HepG2 (cell line): Measurements from ENCODE around the gene MED25. TPM values are rescaled to one million over a fixed set of nuclear protein-coding genes. Genes with fewer than 3 reads are reported as not detected.

Experiments
- AKAP8 ChIP-seq: sonication (generic); formaldehyde crosslinking; IDR thresholded peaks from 2 replicates; pipeline ENCODE4 v1.5.1; 2020; ENCODE audit warnings: mild to moderate bottlenecking, missing genetic modification reagents
- DDIT3 ChIP-seq: sonication (generic); formaldehyde crosslinking; IDR thresholded peaks from 2 replicates; pipeline ENCODE4 v1.4.0; 2020; ENCODE audit warnings: mild to moderate bottlenecking, missing genetic modification reagents
- FOXA1 ChIP-seq, 2 experiments: fragments of 450-650 bp in 1 of 2; sonication (generic) in 1 of 2; formaldehyde crosslinking in 1 of 2; IDR thresholded peaks; 2 replicates each; pipeline versions ENCODE4 v1.4.0 to v1.6.1; 2016 to 2020; ENCODE audit warnings: missing genetic modification reagents in 1 of 2
- KIAA2018 ChIP-seq: sonication (generic); formaldehyde crosslinking; IDR thresholded peaks from 2 replicates; pipeline ENCODE4 v1.5.0; 2020; ENCODE audit warnings: mild to moderate bottlenecking, missing genetic modification reagents, borderline replicate concordance
- NAIF1 ChIP-seq: sonication (generic); formaldehyde crosslinking; IDR thresholded peaks from 2 replicates; pipeline ENCODE4 v1.5.0; 2020; ENCODE audit warnings: mild to moderate bottlenecking, missing genetic modification reagents, borderline replicate concordance
- NCOA5 ChIP-seq: sonication (generic); formaldehyde crosslinking; IDR thresholded peaks from 2 replicates; pipeline ENCODE4 v1.4.0; 2020; ENCODE audit warnings: missing genetic modification reagents
- RXRB ChIP-seq: IDR thresholded peaks from 2 replicates; pipeline ENCODE4 v1.6.1; 2016; ENCODE audit warnings: borderline replicate concordance, missing genetic modification reagents, missing compliant biosample characterization
- SOX13 ChIP-seq, 3 experiments: fragments of 450-650 bp in 1 of 3; sonication (generic) in 1 of 3; formaldehyde crosslinking in 1 of 3; IDR thresholded peaks in 2 of 3; conservative IDR thresholded peaks in 1 of 3; 2 replicates each; pipeline versions ENCODE4 v1.5.0 to v1.6.1; 2016 to 2020; ENCODE audit warnings: antibody characterized with exemption in 1 of 3, mild to moderate bottlenecking in 1 of 3, missing compliant biosample characterization in 1 of 3, missing genetic modification reagents in 1 of 3, moderate library complexity in 1 of 3
- SP5 ChIP-seq: IDR thresholded peaks from 2 replicates; pipeline ENCODE4 v1.6.1; 2016; ENCODE audit warnings: low read depth, borderline replicate concordance
- TCF7 ChIP-seq: sonication (generic); IDR thresholded peaks from 2 replicates; pipeline ENCODE4 v1.6.1; 2016; ENCODE audit warnings: antibody characterized with exemption, low read depth
- THAP8 ChIP-seq: sonication (generic); formaldehyde crosslinking; IDR thresholded peaks from 2 replicates; pipeline ENCODE4 v1.5.1; 2020; ENCODE audit warnings: missing genetic modification reagents, mild to moderate bottlenecking, borderline replicate concordance
- ZNF124 ChIP-seq: sonication (generic); formaldehyde crosslinking; IDR thresholded peaks from 2 replicates; pipeline ENCODE4 v1.4.0; 2020; ENCODE audit warnings: missing genetic modification reagents
- ZNF136 ChIP-seq: sonication (generic); formaldehyde crosslinking; IDR thresholded peaks from 2 replicates; pipeline ENCODE4 v1.8.1; 2022; ENCODE audit warnings: low read depth, mild to moderate bottlenecking, moderate library complexity, missing genetic modification reagents
- ZNF512 ChIP-seq: sonication (generic); formaldehyde crosslinking; IDR thresholded peaks from 2 replicates; pipeline ENCODE4 v1.4.0; 2020; ENCODE audit warnings: mild to moderate bottlenecking, missing genetic modification reagents
- ZNF674 ChIP-seq: sonication (generic); formaldehyde crosslinking; IDR thresholded peaks from 2 replicates; pipeline ENCODE4 v1.5.0; 2020; ENCODE audit warnings: low read depth, mild to moderate bottlenecking, missing genetic modification reagents
- ZNF773 ChIP-seq: sonication (generic); formaldehyde crosslinking; IDR thresholded peaks from 2 replicates; pipeline ENCODE4 v1.4.0; 2020; ENCODE audit warnings: missing genetic modification reagents, borderline replicate concordance
- ZNF792 ChIP-seq: IDR thresholded peaks from 2 replicates; pipeline ENCODE4 v1.6.1; 2016
- polyA plus RNA-seq, 8 experiments: library from polyadenylated mRNA; depleted of rRNA in 3 of 8; stranded (reverse) in 7 of 8; unstranded in 1 of 8; fragments of >200 nt; fragmentation: Illumina TruSeq in 4 of 8; extraction: Trizol in 4 of 8; gene quantifications; 2 replicates each; pipeline versions ENCODE4 v1.2.1 to v1.2.3, GENCODE V29; 2011 to 2016; ENCODE audit warnings: low read depth in 4 of 8, missing spikeins in 1 of 8, mixed read lengths in 1 of 8; ENCODE audit not compliant: insufficient read depth in 1 of 8
- total RNA-seq, 5 experiments: library from RNA; depleted of rRNA; stranded (reverse); fragments of >200 nt; fragmentation: Illumina TruSeq; extraction: Trizol; gene quantifications; 2 replicates each; pipeline ENCODE4 v1.2.3, GENCODE V29; 2016; ENCODE audit warnings: low read depth in 1 of 5

MED25 gene
- total and polyA plus RNA-seq, 2 of the 13 experiments (the other 11 are each of a cell fraction or from before 2014, with no cell fraction given), result 11.1 to 15.1 TPM

GRCh38 chr19:49877020-49877878 is 59.2 kb downstream of the MED25 start, which contains the start of the genes AKT1S1 and TBC1D17 (continued):
- TF ChIP-seq SOX13 (IDR thresholded peaks at IDR 0.05) (no peak), SOX13 (CRISPR knock-in tag; conservative IDR thresholded peaks at IDR 0.05 in 1 of 2, IDR thresholded peaks at IDR 0.05 in 1 of 2) (no peak), NAIF1 (CRISPR knock-in tag) (no peak), ZNF124 (peak; percentile 37; the same call in 1 of the 2 replicates), ZNF773 (CRISPR knock-in tag) (no peak), ZNF792 (CRISPR knock-in tag) (peak; percentile 21; the same call in 1 of the 2 replicates), FOXA1 (IDR thresholded peaks at IDR 0.05) (no peak), FOXA1 (CRISPR knock-in tag; IDR thresholded peaks at IDR 0.05) (peak; percentile 94), NCOA5 (CRISPR knock-in tag) (no peak), KIAA2018 (CRISPR knock-in tag) (no peak), AKAP8 (CRISPR knock-in tag) (no peak), ZNF674 (no peak), SP5 (CRISPR knock-in tag) (peak; percentile 77), THAP8 (CRISPR knock-in tag) (no peak; the same call in 1 of the 2 replicates), DDIT3 (no peak), TCF7 (no peak), RXRB (peak; percentile 6; the same call in 1 of the 2 replicates), ZNF512 (CRISPR knock-in tag) (no peak), ZNF136 (no peak)
